Measurements from ENCODE around the gene PIP5K1B. TPM values are rescaled to one million over a fixed set of nuclear protein-coding genes. Genes with fewer than 3 reads are reported as not detected.

Gene PIP5K1B
- polyA plus RNA-seq, 1 donor (not counting 4 experiments of a cell fraction or from before 2014, with no cell fraction given), result not detected

- Histone ChIP-seq H3K4me1 (ENCODE audit: control insufficient read depth, extremely low read depth, insufficient read depth, low read length) (no peaks in the 10 kb centered on the region), H3K4me2 (ENCODE audit: control insufficient read depth, extremely low read depth, insufficient read depth, low read depth, low read length) (no peak overlapping the region), H3K79me2 (ENCODE audit: control insufficient read depth, insufficient read depth, low read length) (no peaks in the 10 kb centered on the region), H3K36me3 (ENCODE audit: control insufficient read depth in 2 of 2, extremely low read depth in 1 of 2, insufficient read depth in 2 of 2, low read length in 2 of 2) (no peaks in the 10 kb centered on the region), H3K9me3 (ENCODE audit: control insufficient read depth, low read depth, low read length) (no peaks in the 10 kb centered on the region), H3K27ac (ENCODE audit: control insufficient read depth, insufficient read depth, low read length) (no peak overlapping the region), H3K4me3 (ENCODE audit: control insufficient read depth in 2 of 3, extremely low read depth in 1 of 3, insufficient read depth in 2 of 3, low read depth in 1 of 3, low read length in 3 of 3) (no peak overlapping the region), H2AFZ (ENCODE audit: control insufficient read depth, low read length) (no peak overlapping the region), H3K27me3 (ENCODE audit: control insufficient read depth, extremely low read depth, insufficient read depth, low read length) (peaks cover 3% of the 10 kb centered on the region), H3K9me1 (ENCODE audit: control insufficient read depth, extremely low read depth, insufficient read depth, low read length) (no peaks in the 10 kb centered on the region), H4K20me1 (ENCODE audit: control insufficient read depth, extremely low read depth, insufficient read depth, low read length) (no peaks in the 10 kb centered on the region), H3K9ac (ENCODE audit: control insufficient read depth, extremely low read depth, insufficient read depth, low read length) (no peak overlapping the region)
- dilution Hi-C loops (cut with MboI; ENCODE audit: extremely low pct_ligation_motif_present, low sequenced_read_pairs), result loop anchor here (10.0 kb wide), 1 partner anchor 280 kb away; no protein-coding TSS in a partner anchor
- no peak for FAIRE-seq
- TF ChIP-seq CTCF (optimal IDR thresholded peaks at IDR 0.05 in 1 of 3, IDR thresholded peaks at IDR 0.05 in 1 of 3, conservative IDR thresholded peaks at IDR 0.05 in 1 of 3; ENCODE audit: extremely low read depth in 1 of 3, insufficient read depth in 2 of 3, low read length in 3 of 3) (no peak), EZH2 (IDR thresholded peaks at IDR 0.05; ENCODE audit: low read length) (no peak)
- DNase-seq (ENCODE audit: low read depth, low spot score), result no peak
Measured at GRCh38 chr9:68715181-68715456, 10.1 kb downstream of the PIP5K1B start.

GRCh38 chr9:68717552-68718443 is 12.8 kb downstream of the PIP5K1B start:
- H3K27me3 ChIP-seq (ENCODE audit: control insufficient read depth, extremely low read depth, insufficient read depth, low read length), result peaks cover 3% of the 10 kb centered on the region
- no peak overlapping the region for H3K4me3 ChIP-seq (ENCODE audit: control insufficient read depth in 2 of 3, extremely low read depth in 1 of 3, insufficient read depth in 2 of 3, low read depth in 1 of 3, low read length in 3 of 3)
- no peaks in the 10 kb centered on the region for H3K36me3 ChIP-seq (ENCODE audit: control insufficient read depth in 2 of 2, extremely low read depth in 1 of 2, insufficient read depth in 2 of 2, low read length in 2 of 2)
- H2AFZ ChIP-seq (ENCODE audit: control insufficient read depth, low read length), result no peak overlapping the region
- H3K9me1 ChIP-seq (ENCODE audit: control insufficient read depth, extremely low read depth, insufficient read depth, low read length), result no peaks in the 10 kb centered on the region
- no peak overlapping the region for H3K4me2 ChIP-seq (ENCODE audit: control insufficient read depth, extremely low read depth, insufficient read depth, low read depth, low read length)
- dilution Hi-C loops (cut with MboI; ENCODE audit: extremely low pct_ligation_motif_present, low sequenced_read_pairs), result loop anchor here (10.0 kb wide), 1 partner anchor 277 kb away; no protein-coding TSS in a partner anchor
- no peaks in the 10 kb centered on the region for H3K9me3 ChIP-seq (ENCODE audit: control insufficient read depth, low read depth, low read length)
- no peak for TF ChIP-seq CTCF (optimal IDR thresholded peaks at IDR 0.05 in 1 of 3, IDR thresholded peaks at IDR 0.05 in 1 of 3, conservative IDR thresholded peaks at IDR 0.05 in 1 of 3; ENCODE audit: extremely low read depth in 1 of 3, insufficient read depth in 2 of 3, low read length in 3 of 3)
- TF ChIP-seq EZH2 (IDR thresholded peaks at IDR 0.05; ENCODE audit: low read length), result no peak
- H3K79me2 ChIP-seq (ENCODE audit: control insufficient read depth, insufficient read depth, low read length), result no peaks in the 10 kb centered on the region
- no peak for DNase-seq (ENCODE audit: low read depth, low spot score)
- H3K9ac ChIP-seq (ENCODE audit: control insufficient read depth, extremely low read depth, insufficient read depth, low read length), result no peak overlapping the region
- H3K27ac ChIP-seq (ENCODE audit: control insufficient read depth, insufficient read depth, low read length), result no peak overlapping the region
- FAIRE-seq, result no peak
- no peaks in the 10 kb centered on the region for H3K4me1 ChIP-seq (ENCODE audit: control insufficient read depth, extremely low read depth, insufficient read depth, low read length)
- no peaks in the 10 kb centered on the region for H4K20me1 ChIP-seq (ENCODE audit: control insufficient read depth, extremely low read depth, insufficient read depth, low read length)
